ENCODE measurements around the gene KAZALD1.
A peak's percentile ranks its signal among the peaks of the same experiment; 100 is the strongest.

KAZALD1 gene

GRCh38 chr10:101020427-101021075, 41.2 kb upstream of the KAZALD1 start:
- no peak overlapping the region for H3K27ac Mint-ChIP-seq

DNA sequence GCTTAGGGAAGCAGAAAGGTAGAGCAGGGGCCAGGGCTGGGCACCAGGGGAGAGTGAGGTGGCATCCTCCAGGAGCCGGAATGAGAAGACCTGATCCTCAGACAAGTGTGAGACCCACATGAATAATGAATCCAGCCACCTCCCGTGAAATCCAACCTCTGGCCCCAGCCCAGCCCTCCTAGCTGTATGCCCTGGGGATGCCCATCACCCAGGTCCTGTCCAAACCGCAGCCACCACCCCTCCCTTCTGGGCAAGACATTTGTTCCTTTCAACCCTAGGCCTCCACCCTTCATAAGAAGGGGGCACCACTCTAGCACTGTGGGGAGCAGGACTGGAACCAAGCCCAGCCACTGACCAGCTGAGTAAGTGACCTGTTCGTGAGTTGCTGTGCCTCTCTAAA, 40.5 kb upstream of the KAZALD1 start:
- Mint-ChIP-seq H3K27ac (no peak overlapping the region), H3K36me3 (ENCODE audit: low read depth) (no peaks in the 10 kb centered on the region), H3K4me3 (no peak overlapping the region), H3K4me1 (peaks cover 51% of the 10 kb centered on the region), H3K27me3 (ENCODE audit: low read depth, poor library complexity) (peaks cover 67% of the 10 kb centered on the region), H3K9me3 (no peaks in the 10 kb centered on the region)
- no peak for DNase-seq
- TF ChIP-seq, protein P1, sequence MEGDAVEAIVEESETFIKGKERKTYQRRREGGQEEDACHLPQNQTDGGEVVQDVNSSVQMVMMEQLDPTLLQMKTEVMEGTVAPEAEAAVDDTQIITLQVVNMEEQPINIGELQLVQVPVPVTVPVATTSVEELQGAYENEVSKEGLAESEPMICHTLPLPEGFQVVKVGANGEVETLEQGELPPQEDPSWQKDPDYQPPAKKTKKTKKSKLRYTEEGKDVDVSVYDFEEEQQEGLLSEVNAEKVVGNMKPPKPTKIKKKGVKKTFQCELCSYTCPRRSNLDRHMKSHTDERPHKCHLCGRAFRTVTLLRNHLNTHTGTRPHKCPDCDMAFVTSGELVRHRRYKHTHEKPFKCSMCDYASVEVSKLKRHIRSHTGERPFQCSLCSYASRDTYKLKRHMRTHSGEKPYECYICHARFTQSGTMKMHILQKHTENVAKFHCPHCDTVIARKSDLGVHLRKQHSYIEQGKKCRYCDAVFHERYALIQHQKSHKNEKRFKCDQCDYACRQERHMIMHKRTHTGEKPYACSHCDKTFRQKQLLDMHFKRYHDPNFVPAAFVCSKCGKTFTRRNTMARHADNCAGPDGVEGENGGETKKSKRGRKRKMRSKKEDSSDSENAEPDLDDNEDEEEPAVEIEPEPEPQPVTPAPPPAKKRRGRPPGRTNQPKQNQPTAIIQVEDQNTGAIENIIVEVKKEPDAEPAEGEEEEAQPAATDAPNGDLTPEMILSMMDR (IDR thresholded peaks at IDR 0.05): no peak

More at GRCh38 chr10:101020427-101021075, 41.2 kb upstream of the KAZALD1 start:
- H3K9me3 Mint-ChIP-seq: no peaks in the 10 kb centered on the region
- peaks cover 72% of the 10 kb centered on the region for H3K27me3 Mint-ChIP-seq (ENCODE audit: low read depth, poor library complexity)
- TF ChIP-seq, protein P1 (IDR thresholded peaks at IDR 0.05): no peak
- H3K4me1 Mint-ChIP-seq: peaks cover 50% of the 10 kb centered on the region
- H3K36me3 Mint-ChIP-seq (ENCODE audit: low read depth): no peaks in the 10 kb centered on the region
- H3K4me3 Mint-ChIP-seq: no peak overlapping the region
- DNase-seq: no peak

DNA sequence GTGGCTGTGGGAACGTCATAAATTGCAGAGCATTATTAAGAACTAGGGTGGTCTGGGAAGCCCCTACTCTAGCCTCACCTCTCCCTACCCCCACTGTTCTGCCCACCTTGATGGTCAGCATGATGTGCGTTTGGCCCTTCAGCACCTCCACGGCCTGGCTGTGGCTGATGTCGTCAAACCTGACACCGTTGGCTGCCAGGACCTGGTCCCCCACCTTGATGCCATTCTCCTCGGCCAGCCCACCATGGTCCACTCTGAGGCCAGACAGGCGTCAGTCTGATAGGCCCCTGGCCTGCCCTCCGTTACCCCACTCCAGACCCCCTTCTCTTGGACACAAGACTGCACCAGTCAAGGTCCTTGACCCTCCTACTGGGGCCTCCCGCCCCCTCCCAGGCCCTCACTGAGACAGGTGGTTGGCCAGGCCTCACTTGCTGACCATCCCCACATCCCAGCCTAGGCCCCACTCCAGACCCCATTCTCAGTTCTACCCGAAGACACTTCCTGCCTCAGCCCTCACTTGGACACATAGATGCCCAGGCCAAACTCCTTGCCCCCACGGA, 40.0 kb upstream of the KAZALD1 start:
- H3K4me1 Mint-ChIP-seq: peaks cover 51% of the 10 kb centered on the region
- TF ChIP-seq, protein P1 (IDR thresholded peaks at IDR 0.05): no peak
- no peaks in the 10 kb centered on the region for H3K9me3 Mint-ChIP-seq
- no peak overlapping the region for H3K27ac Mint-ChIP-seq
- H3K4me3 Mint-ChIP-seq: no peak overlapping the region
- no peak for DNase-seq
- H3K27me3 Mint-ChIP-seq (ENCODE audit: low read depth, poor library complexity): peaks cover 61% of the 10 kb centered on the region
- no peaks in the 10 kb centered on the region for H3K36me3 Mint-ChIP-seq (ENCODE audit: low read depth)

GRCh38 chr10:101022967-101023705, 38.7 kb upstream of the KAZALD1 start:
- H3K27me3 Mint-ChIP-seq (ENCODE audit: low read depth, poor library complexity): peaks cover 48% of the 10 kb centered on the region
- peaks cover 55% of the 10 kb centered on the region for H3K4me1 Mint-ChIP-seq
- no peak overlapping the region for H3K27ac Mint-ChIP-seq
- no peak overlapping the region for H3K4me3 Mint-ChIP-seq
- DNase-seq: no peak
- H3K36me3 Mint-ChIP-seq (ENCODE audit: low read depth): no peaks in the 10 kb centered on the region
- no peaks in the 10 kb centered on the region for H3K9me3 Mint-ChIP-seq
- TF ChIP-seq, protein P1 (IDR thresholded peaks at IDR 0.05): no peak

GRCh38 chr10:101027106-101027720, 34.6 kb upstream of the KAZALD1 start:
- Mint-ChIP-seq H3K4me1 (peaks cover 64% of the 10 kb centered on the region), H3K27ac (peak overlapping the region; percentile 94), H3K9me3 (no peaks in the 10 kb centered on the region), H3K4me3 (peak overlapping the region; percentile 63), H3K27me3 (ENCODE audit: low read depth, poor library complexity) (peaks cover 31% of the 10 kb centered on the region), H3K36me3 (ENCODE audit: low read depth) (no peaks in the 10 kb centered on the region)
- no peak for DNase-seq
- TF ChIP-seq, protein P1 (IDR thresholded peaks at IDR 0.05): no peak

Measured in nephron progenitor cell (in vitro differentiated cells).